ENCODE results near the gene RASGEF1C. TPM values are rescaled to one million over a fixed set of nuclear protein-coding genes. Genes with fewer than 3 reads are reported as not detected.

RASGEF1C gene
- total RNA-seq, 4 donors from 2014 or later = 0.38 to 0.51 TPM; not detected in 2

- no peak for TF ChIP-seq CTCF (IDR thresholded peaks at IDR 0.05; ENCODE audit: low read depth)
These were observed 75.0 kb downstream of the RASGEF1C start for GRCh38 chr5:180133971-180134508.

- TF ChIP-seq CTCF (IDR thresholded peaks at IDR 0.05; ENCODE audit: low read depth) = no peak
These were observed 75.5 kb downstream of the RASGEF1C start for GRCh38 chr5:180133551-180133950.

- TF ChIP-seq CTCF (IDR thresholded peaks at IDR 0.05; ENCODE audit: low read depth) = no peak
These were observed 76.0 kb downstream of the RASGEF1C start for GRCh38 chr5:180133060-180133459.

- TF ChIP-seq CTCF (IDR thresholded peaks at IDR 0.05; ENCODE audit: low read depth) = no peak
These were observed 77.9 kb downstream of the RASGEF1C start for GRCh38 chr5:180130876-180131740.

- no peak for TF ChIP-seq CTCF (IDR thresholded peaks at IDR 0.05; ENCODE audit: low read depth)
These were observed 78.6 kb downstream of the RASGEF1C start for GRCh38 chr5:180130291-180130869.

- no peak for TF ChIP-seq CTCF (IDR thresholded peaks at IDR 0.05; ENCODE audit: low read depth)
These were observed 79.5 kb downstream of the RASGEF1C start for GRCh38 chr5:180129291-180130190.

Data from subcutaneous adipose tissue (tissue), 4 donors.